T47D (cell line): ENCODE measurements around the gene ZFAND2A.
"Not testable (repeated sequence)": the region's sequence is repeated elsewhere in the genome, so short reads cannot be mapped to it uniquely, and the experiment has no call there.

ENCODE experiments used
- DNase-seq, 2 experiments: peaks; one replicate each; pipeline versions ENCODE4 v3.0.0 to v3.0.0-alpha.2; 2011 to 2012; ENCODE audit warnings: low read depth in 1 of 2, low spot score in 1 of 2
- JUND ChIP-seq: IDR thresholded peaks from 2 replicates; pipeline ENCODE4 v1.6.1; 2012; ENCODE audit warnings: low read depth
- in situ Hi-C: cut with HindIII; loops from 2 replicates; pipeline ENCODE4 v1.10.0; 2016; ENCODE audit warnings: low sequenced_read_pairs, low pct_unique_long_range_greater_than_20kb

Gene ZFAND2A

DNA sequence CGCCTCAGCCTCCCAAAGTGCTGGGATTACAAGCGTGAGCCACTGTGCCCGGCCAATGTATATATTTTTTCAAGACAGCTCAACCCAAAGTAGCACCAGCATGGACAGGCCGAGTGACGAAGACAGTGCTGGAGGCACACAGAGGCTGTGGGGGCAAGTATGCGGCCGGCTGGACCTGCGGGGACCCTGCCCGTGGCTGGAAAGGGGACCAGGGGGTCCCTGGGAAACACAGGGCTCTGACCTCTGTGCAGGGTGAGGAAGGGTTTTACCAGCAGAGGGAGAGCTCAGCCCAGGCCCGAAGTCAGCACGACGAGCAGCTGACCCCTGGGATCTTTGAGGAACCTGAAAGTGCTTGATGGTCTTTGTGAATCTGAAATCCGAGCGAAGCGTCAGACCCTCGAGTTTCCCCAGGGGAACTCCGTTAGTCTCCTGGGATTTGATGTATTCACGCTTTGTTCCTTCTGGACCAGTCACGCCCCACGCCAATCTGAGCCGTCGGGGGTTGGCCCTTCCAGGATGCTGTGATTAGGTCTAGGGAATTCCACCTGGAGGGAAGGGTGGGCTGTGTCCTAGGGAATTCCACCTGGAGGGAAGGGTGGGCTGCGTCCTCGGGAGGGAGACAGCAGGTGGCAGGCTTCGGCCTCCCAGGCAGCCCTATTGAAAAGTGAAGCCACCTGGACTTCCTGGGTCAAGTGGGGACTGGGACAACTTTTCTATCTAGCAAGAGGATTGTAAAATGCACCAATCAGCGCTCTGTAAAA, 10.9 kb upstream of the ZFAND2A start:
- no peak for DNase-seq
- no peak for TF ChIP-seq JUND
- in situ Hi-C loops: no loop called here

DNA sequence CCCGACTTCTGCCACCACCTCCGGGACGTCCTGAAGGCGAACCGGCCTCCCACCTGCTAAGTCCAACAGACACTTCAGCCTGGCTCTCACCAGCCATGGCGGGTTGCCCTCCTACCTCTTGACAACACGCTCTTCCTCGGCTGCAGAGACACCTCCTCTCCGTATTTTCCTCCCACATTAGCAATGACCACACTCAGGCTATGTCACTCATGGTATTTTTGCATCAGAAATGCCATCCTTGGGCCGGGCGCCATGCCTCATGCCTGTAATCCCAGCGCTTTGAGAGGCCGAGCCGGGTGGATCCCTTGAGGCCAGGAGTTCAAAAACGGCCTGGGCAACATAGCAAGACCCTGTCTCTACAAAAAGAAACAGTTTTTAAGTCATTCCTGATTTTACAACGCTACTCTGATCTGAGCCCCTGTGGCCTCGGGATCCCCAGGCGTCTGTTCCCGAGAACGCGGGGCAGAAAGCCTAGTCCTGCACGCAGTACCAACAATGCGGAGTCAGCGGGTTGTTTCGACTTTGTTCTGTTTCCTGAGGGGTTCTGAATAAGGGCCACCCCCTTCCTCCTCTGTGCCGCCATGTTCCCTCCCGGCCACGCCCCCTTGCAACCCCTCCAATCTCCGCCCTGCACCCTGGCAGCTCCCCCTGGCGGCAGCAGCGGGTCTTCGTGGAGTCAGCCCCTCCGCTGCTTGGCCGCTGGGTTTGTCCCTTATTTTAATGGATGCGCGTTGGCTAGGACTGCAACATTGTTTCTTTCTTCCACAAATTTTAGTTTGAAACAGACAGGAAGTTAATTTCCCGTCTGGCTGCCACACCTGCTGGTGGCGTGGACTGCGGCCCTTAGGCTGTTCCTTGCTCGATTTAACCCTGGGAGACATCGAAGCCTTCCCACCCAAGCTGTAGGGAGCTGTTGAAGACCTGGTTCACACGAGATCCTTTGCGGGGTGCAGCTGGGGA, 9.7 kb upstream of the ZFAND2A start:
- TF ChIP-seq JUND: no peak
- in situ Hi-C loops: no loop called here
- peak; percentile 92 to 94 for DNase-seq

DNA sequence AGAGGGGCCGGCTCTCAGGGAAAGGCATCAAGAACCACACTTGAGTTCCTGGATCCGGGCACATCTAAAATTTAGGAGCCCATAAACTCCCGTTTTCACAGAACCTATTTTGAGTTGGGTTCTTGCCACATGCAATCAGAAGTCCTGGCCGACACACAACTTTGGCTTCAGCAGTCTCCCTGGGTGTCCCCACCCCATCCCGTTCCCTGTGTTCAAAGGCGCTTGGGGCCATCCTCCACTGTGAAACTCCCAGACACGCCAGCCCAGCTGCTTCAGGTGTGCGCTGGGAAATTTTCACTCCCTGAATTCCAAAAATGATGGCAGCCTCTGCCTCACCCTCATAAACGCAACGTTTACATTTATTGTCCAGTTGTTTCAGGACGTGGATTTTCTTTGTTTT, 8.4 kb upstream of the ZFAND2A start:
- DNase-seq: no peak
- TF ChIP-seq JUND: no peak
- in situ Hi-C loops: no loop called here

DNA sequence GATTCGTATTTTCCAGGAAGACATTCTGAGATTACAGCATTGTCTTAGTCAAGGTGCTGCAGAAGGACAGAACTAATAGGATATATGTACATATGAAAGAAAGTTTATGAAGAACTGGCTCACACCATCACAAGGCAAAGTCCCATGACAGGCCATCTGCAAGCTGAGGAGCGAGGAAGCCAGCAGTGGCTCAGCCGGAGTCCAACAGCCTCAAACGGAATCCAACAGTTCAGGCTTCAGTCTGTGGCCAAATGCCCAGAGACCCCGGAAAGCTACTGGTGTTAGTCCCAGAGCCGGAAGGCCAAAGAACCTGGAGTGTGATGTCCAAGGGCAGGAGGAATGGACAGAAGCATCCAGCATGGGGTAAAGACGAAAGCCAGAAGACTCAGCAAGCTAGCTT, 4.4 kb upstream of the ZFAND2A start:
- no peak for TF ChIP-seq JUND
- in situ Hi-C loops: no loop called here

DNA sequence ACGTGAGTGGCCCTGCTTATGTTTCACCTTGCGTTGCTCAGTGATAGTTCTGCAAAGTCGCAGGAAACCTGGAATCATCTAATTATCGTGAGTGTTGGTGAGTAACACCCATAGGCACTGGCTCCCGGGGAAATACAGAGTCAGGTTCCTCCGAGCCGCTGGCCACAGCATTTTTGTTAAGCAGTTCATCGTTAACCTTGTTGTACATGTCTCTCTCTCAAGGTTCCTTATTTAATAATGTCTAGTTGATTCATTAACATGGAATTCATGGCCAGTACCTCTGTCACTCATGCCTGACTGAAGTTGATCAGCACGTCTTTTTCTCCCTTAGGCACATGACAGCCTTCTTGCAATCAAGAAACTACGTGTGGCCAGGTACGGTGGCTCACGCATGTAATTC, 3.1 kb upstream of the ZFAND2A start:
- no peak for TF ChIP-seq JUND
- in situ Hi-C loops: no loop called here

More for the DNA sequence above, 4.4 kb upstream of the ZFAND2A start:
- no peak for DNase-seq

DNA sequence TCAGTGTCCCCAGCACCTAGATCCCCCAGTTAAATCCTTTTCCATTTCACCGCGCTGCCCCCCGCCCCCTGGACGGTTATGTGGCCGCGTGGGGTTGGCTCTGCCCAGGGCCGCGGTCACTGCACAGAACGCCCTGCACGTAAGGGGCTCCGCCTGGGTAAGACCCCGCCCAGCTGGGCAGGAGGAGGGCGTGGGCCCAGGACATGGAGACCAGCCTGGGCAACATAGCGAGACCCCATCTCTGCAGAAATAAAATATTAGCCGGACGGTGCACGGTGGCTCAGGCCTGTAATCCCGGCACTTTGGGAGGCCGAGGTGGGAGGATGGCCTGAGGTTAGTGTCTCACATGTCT, 650 bp upstream of the ZFAND2A start:
- no peak for TF ChIP-seq JUND
- in situ Hi-C loops: no loop called here
- peak; percentile 59 to 71 for DNase-seq

More for the DNA sequence above, 3.1 kb upstream of the ZFAND2A start:
- no peak for DNase-seq

DNA sequence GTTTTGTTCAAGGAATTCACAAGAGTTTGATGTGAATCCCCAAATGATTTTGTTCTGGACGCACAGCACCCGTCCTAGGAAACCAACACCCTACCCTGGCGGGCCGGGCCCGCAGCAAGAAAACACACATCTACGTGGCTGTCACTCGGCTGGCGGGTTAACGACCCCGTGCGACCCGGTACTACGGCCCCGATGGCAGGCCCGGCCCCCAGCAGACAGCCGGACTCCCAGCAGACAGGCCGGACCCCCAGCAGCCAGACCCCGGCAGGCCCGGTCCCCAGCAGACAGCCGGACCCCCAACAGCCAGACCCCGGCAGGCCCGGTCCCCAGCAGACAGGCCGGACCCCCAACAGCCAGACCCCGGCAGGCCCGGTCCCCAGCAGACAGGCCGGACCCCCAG, 765 bp downstream of the ZFAND2A start:
- in situ Hi-C loops, DNase-seq: not testable (repeated sequence)

DNA sequence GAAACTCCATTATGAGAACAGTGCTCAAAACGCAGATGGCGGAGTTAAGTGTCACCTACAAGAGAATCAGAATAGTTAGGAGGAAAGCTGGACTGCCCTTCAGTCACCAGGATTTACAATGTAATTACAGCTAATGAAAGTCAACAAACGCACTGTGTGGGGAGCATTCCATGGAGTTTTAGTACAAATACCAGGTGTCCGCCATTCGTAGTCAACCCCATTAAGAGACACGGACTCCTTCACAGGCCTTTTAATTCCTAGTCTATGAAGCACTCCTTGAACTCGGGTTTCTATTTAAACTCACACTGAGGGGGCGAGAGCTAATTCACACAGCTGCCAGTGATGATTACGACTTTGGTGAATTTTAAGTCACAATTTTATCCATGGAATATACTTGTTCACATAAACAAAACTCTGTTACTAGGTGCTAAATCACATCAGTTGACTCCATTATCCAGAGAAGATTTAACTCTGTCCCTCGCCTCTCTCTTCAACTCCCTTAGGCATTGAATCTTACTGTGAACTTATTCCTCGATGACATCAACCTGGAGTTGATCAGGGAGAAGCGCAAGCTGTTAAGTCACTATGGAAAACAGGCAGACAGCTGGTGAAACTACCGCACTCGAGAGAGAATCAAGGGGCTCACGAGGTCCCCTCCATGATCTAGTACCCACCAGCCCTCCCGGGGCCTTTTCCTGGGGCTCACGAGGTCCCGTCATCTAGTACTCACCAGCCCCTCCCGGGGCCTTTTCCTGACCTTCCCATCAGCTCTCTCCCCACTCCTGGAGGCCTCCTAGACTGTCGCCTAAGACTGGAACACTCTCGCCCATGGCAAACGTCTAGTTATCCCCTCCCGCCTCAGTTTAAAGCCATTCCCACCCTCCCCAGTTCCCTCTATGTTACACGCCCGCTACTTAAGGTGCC, 1.5 kb downstream of the ZFAND2A start:
- in situ Hi-C loops: no loop called here
- no peak for TF ChIP-seq JUND
- DNase-seq: no peak

DNA sequence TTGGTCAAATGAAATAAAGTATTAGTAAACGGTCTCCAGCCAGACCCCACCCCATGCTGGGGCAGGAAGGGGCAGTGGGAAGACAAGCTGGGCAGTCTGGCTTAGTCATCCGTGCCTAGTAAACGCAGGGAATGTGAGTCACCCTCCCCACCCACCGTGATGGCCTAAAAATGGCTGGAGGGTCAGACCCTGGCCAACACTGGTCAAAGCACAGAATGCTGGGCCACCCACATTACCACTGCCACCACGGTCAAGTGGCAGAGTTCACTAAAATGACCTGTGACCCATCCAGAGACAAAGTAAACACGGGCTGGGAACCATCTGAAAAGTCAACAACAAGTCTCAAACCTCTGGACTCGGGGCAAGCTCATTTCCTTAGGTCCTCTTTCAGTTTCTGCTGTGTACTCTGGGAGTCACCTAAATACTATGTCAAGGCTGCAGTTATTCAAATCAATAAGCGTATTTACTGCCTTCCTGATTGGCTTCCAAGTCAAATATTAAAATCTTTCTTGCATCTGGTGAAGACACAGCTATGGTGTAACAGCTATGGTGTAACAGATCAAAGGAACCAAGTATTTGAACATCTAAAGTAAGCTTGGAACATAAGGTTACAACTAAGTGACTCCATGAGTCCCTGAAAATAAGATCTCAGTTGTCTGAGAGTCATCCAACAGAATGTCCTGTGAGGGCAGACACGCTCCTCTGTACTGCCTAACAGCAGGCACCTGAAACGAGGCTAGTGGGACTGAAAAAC, 3.0 kb downstream of the ZFAND2A start:
- DNase-seq: peak in 1 of 2 experiments; percentile 68
- in situ Hi-C loops: no loop called here
- TF ChIP-seq JUND: no peak

DNA sequence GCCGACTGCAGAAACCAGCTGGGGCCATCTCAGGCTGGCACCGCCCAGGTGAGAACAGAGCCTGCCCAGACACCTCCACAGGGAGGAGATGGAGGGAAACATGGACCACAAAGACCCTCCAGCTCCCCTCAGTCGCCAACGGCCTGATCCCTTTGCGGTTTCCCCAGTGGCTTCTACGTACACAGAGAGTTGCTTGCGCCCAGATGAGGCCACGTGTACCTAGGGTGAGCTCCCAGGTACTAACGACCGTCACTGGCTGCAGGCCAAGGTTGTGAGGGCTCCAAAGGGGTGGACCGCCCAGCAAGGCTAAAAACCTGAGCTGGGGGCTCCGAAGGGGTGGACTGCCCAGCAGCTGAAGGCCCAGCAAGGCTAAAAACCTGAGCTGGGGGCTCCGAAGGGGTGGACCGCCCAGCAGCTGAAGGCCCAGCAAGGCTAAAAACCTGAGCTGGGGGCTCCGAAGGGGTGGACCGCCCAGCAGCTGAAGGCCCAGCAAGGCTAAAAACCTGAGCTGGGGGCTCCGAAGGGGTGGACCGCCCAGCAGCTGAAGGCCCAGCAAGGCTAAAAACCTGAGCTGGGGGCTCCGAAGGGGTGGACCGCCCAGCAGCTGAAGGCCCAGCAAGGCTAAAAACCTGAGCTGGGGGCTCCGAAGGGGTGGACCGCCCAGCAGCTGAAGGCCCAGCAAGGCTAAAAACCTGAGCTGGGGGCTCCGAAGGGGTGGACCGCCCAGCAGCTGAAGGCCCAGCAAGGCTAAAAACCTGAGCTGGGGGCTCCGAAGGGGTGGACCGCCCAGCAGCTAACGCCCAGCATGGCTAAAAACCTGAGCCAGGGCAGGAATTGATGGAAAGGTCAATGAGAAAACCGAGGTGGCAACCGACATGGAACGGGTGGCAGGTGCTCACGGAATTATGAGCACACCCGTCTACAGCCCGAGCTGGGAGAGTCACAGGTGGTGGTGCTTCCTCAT, 3.9 kb downstream of the ZFAND2A start:
- in situ Hi-C loops, DNase-seq: not testable (repeated sequence)
